Measurements from ENCODE around the gene ZNF611. TPM values are rescaled to one million over a fixed set of nuclear protein-coding genes. Genes with fewer than 3 reads are reported as not detected.
A peak's percentile ranks its signal among the peaks of the same experiment; 100 is the strongest.
"Not testable (repeated sequence)": the region's sequence is repeated elsewhere in the genome, so short reads cannot be mapped to it uniquely, and the experiment has no call there.

ZNF611 gene
- total and polyA plus RNA-seq, 3 experiments from 2014 or later: 21.9 to 44.5 (median 24.2) TPM

DNA sequence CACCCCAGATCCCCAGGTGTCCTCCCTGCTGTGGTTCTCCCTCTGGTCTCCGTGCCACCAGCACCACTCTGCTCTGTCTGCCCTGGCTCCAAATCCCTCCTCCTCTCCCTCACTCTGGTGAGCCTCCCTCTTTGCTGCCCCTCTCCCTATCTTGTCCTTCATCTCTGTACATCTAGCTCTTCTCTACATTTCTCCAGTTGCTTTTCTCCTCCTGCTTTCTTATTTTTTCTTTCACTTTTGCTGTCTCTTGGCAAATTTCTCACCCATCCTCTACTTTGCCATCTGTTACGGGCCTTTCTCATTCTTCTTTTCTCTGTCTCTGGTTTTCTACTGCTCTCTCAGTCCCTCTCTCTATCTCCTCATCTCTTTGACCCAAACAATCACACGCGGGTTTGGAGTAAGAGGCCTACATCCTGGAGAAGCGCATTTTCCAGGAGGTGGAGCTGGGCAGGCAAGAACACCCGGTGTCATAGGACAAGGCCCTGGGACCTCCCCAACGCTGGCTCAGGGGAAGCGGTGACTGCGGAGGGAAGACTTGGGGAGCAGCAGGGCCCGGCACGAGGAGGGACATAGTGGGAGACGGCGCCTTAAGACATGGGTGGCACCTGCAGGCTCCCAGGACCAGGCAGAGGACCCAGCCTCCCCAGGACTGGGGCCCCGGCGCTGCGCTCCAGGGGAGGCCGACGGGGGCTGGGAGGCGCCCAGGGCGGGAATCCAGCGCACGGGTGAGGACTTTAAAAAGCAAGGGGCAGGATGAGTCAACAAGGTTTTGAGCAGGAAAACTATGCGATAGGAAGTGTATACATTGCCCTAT lies 9.9 kb downstream of the ZNF611 start:
- POLR2A ChIA-PET: no interaction called here
- peak overlapping the region in 1 of 7 donors; percentile 24 for H3K4me3 Mint-ChIP-seq
- peaks cover 0 to 10% (median 2%) of the 10 kb centered on the region in 5 donors for H3K9me3 Mint-ChIP-seq

DNA sequence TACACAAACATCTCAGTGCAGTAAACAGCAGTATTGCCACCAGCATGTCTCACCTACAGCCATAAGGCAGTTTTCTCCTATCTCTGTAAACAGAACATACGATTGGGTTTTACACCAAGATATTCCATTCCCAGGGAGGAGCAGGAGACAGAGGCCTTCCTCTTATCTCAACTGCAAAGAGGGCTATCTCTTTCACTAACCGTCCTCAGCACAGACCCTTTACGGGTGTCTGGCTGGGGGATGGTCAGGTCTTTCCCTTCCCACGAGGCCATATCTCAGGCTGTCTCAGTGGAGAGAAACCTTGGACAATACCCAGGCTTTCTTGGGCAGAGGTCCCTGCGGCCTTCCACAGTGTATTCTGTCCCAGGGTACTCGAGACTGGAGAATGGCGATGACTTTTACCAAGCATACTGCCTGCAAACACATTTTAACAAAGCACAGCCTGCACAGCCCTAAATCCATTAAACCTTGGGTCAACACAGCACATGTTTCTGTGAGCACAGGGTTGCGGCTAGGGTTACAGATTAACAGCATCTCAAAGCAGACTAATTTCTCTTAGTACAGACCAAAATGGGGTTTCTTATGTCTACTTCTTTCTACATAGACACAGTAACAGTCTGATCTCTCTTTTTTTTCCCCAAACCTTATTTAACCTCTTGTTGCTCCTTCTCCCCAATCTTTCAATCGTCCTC lies 10.8 kb downstream of the ZNF611 start:
- POLR2A ChIA-PET: not testable (repeated sequence)

More for the DNA sequence above, 9.9 kb downstream of the ZNF611 start:
- Histone ChIP-seq H3K27ac (ENCODE audit: low read depth, low read length) (peak overlapping the region; percentile 59), H3K27me3 (ENCODE audit: insufficient read depth, low read length, poor library complexity, severe bottlenecking) (no peaks in the 10 kb centered on the region), H3K4me3 (ENCODE audit: low read length) (no peak overlapping the region), H3K9me3 (ENCODE audit: low read length) (no peaks in the 10 kb centered on the region), H3K4me1 (ENCODE audit: insufficient read depth, low read length) (no peaks in the 10 kb centered on the region), H3K36me3 (ENCODE audit: insufficient read depth, low read length) (peaks cover 25% of the 10 kb centered on the region)
- no peak for DNase-seq
- Mint-ChIP-seq H3K4me1 (peaks cover 8 to 12% (median 10%) of the 10 kb centered on the region in 3 donors), H3K27ac (peak overlapping the region in 4 of 8 donors; percentile 40 to 84 (median 56)), H3K27me3 (no peaks in the 10 kb centered on the region), H3K36me3 (peaks cover 25 to 79% (median 51%) of the 10 kb centered on the region in 3 donors)
- CTCF ChIA-PET: no interaction called here

DNA sequence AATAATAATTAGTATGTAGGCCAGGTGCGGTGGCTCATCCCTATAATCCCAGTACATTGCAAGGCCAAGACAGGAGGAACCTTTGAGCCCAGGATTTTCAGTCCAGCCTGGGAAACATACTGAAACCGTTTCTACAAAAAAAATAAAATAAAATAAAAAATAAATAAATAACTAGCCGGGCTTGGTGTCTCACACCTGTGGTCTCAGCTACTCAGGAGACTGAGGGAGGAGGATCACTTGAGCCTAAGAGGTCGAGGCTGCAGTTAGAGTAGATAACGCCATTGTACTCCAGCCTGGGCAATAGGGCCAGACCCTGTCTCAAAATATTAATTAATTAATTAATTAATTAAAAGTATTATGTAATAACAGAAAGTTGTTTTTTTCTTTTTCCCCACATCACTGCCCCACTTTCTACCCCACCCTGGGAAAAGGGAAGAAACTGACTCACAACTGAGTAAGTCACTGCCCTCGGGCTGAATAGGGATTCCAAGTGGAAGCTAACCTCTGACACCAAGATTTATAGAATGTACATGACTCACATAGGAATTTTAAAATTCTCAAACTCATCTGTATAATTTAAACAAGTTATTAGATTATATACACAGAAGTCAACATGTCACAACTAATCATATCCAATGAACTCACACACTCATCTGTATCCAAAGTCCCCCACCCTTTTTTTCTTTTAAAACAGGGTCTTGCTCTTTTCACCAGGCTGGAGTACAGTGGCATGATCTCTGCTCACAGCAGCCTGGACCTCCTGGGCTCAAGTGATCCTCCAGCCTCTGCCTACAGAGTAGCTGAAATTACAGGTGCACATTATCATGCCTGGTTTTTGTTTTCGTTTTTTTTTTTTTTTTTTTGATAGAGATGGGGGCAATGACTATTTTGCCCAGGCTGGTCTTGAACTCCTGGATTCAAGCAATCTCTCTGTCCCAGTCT lies 12.5 kb downstream of the ZNF611 start:
- no peaks in the 10 kb centered on the region for H3K27me3 ChIP-seq (ENCODE audit: insufficient read depth, low read length, poor library complexity, severe bottlenecking)
- no peaks in the 10 kb centered on the region for H3K4me1 ChIP-seq (ENCODE audit: insufficient read depth, low read length)
- POLR2A ChIA-PET: interaction anchor here (0.6 kb wide), 1 partner anchor 11 kb away, joined by 3 read pairs; no protein-coding TSS in a partner anchor
- no peak for DNase-seq
- H3K4me3 ChIP-seq (ENCODE audit: low read length): no peak overlapping the region
- Mint-ChIP-seq H3K27ac (peak overlapping the region in 2 of 8 donors; percentile 19 to 80), H3K27me3 (no peaks in the 10 kb centered on the region), H3K4me1 (peaks cover 0 to 13% (median 3%) of the 10 kb centered on the region in 3 donors), H3K36me3 (peaks cover 21 to 70% (median 47%) of the 10 kb centered on the region in 3 donors), H3K9me3 (peaks cover 0 to 14% (median 5%) of the 10 kb centered on the region in 5 donors), H3K4me3 (no peak overlapping the region)
- H3K9me3 ChIP-seq (ENCODE audit: low read length): no peaks in the 10 kb centered on the region
- no peak overlapping the region for H3K27ac ChIP-seq (ENCODE audit: low read depth, low read length)
- CTCF ChIA-PET: no interaction called here
- peaks cover 9% of the 10 kb centered on the region for H3K36me3 ChIP-seq (ENCODE audit: insufficient read depth, low read length)

More for the DNA sequence above, 10.8 kb downstream of the ZNF611 start:
- CTCF ChIA-PET; H3K27me3 Mint-ChIP-seq; H3K4me3 ChIP-seq (ENCODE audit: low read length); H3K4me3 Mint-ChIP-seq; H3K9me3 ChIP-seq (ENCODE audit: low read length); DNase-seq; H3K4me1 ChIP-seq (ENCODE audit: insufficient read depth, low read length); H3K27me3 ChIP-seq (ENCODE audit: insufficient read depth, low read length, poor library complexity, severe bottlenecking): not testable (repeated sequence)
- peaks cover 0 to 14% (median 5%) of the 10 kb centered on the region in 5 donors for H3K9me3 Mint-ChIP-seq
- Histone ChIP-seq H3K36me3 (ENCODE audit: insufficient read depth, low read length) (peaks cover 25% of the 10 kb centered on the region), H3K27ac (ENCODE audit: low read depth, low read length) (peak overlapping the region; percentile 59)
- H3K27ac Mint-ChIP-seq: peak overlapping the region in 5 of 8 donors; percentile 8 to 55 (median 40)
- H3K36me3 Mint-ChIP-seq: peaks cover 25 to 82% (median 51%) of the 10 kb centered on the region in 3 donors
- H3K4me1 Mint-ChIP-seq: peaks cover 5 to 11% (median 7%) of the 10 kb centered on the region in 3 donors

DNA sequence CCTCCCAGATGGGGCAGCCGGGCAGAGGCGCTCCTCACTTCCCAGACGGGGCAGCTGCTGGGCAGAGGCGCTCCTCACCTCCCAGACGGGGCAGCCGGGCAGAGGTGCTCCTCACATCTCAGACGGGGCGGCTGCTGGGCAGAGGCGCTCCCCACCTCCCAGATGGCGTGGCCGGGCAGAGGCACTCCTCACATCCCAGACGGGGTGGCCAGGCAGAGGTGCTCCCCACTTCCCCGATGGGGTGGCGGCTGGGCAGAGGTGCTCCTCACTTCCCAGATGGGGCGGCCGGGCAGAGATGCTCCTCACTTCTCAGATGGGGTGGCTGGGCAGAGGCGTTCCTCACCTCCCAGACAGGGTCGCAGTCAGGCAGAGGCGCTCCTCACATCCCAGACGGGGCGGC lies 14.3 kb downstream of the ZNF611 start:
- H3K27ac Mint-ChIP-seq; H3K27ac ChIP-seq (ENCODE audit: low read depth, low read length); H3K4me1 ChIP-seq (ENCODE audit: insufficient read depth, low read length); H3K4me3 Mint-ChIP-seq; H3K9me3 ChIP-seq (ENCODE audit: low read length); H3K27me3 ChIP-seq (ENCODE audit: insufficient read depth, low read length, poor library complexity, severe bottlenecking); H3K36me3 ChIP-seq (ENCODE audit: insufficient read depth, low read length); H3K4me3 ChIP-seq (ENCODE audit: low read length); POLR2A ChIA-PET; H3K27me3 Mint-ChIP-seq; CTCF ChIA-PET; DNase-seq: not testable (repeated sequence)
- H3K36me3 Mint-ChIP-seq: peaks cover 18 to 60% (median 43%) of the 10 kb centered on the region in 3 donors
- peaks cover 0 to 16% (median 5%) of the 10 kb centered on the region in 5 donors for H3K9me3 Mint-ChIP-seq
- H3K4me1 Mint-ChIP-seq: peaks cover 12 to 31% (median 18%) of the 10 kb centered on the region in 3 donors

GRCh38 chr19:52716522-52716921 lies 18.3 kb downstream of the ZNF611 start:
- peaks cover 17 to 60% (median 46%) of the 10 kb centered on the region in 3 donors for H3K36me3 Mint-ChIP-seq
- peak overlapping the region in 1 of 7 donors; percentile 32 for H3K4me3 Mint-ChIP-seq
- CTCF ChIA-PET: no interaction called here
- no peak for DNase-seq
- H3K9me3 Mint-ChIP-seq: peaks cover 0 to 14% (median 2%) of the 10 kb centered on the region in 5 donors
- no peak overlapping the region for H3K4me3 ChIP-seq (ENCODE audit: low read length)
- H3K27ac ChIP-seq (ENCODE audit: low read depth, low read length): no peak overlapping the region
- H3K9me3 ChIP-seq (ENCODE audit: low read length): no peaks in the 10 kb centered on the region
- POLR2A ChIA-PET: no interaction called here
- H3K4me1 Mint-ChIP-seq: peaks cover 21 to 39% (median 28%) of the 10 kb centered on the region in 3 donors
- no peaks in the 10 kb centered on the region for H3K27me3 ChIP-seq (ENCODE audit: insufficient read depth, low read length, poor library complexity, severe bottlenecking)
- peak overlapping the region; percentile 57 to 94 (median 87) for H3K27ac Mint-ChIP-seq
- peaks cover 3% of the 10 kb centered on the region for H3K4me1 ChIP-seq (ENCODE audit: insufficient read depth, low read length)
- peaks cover 13% of the 10 kb centered on the region for H3K36me3 ChIP-seq (ENCODE audit: insufficient read depth, low read length)
- no peaks in the 10 kb centered on the region for H3K27me3 Mint-ChIP-seq

GRCh38 chr19:52715902-52716301 lies 18.9 kb downstream of the ZNF611 start:
- H3K27ac ChIP-seq (ENCODE audit: low read depth, low read length); H3K27me3 Mint-ChIP-seq; POLR2A ChIA-PET; H3K4me3 ChIP-seq (ENCODE audit: low read length); H3K4me1 ChIP-seq (ENCODE audit: insufficient read depth, low read length); H3K9me3 ChIP-seq (ENCODE audit: low read length); H3K27me3 ChIP-seq (ENCODE audit: insufficient read depth, low read length, poor library complexity, severe bottlenecking); CTCF ChIA-PET: not testable (repeated sequence)
- H3K36me3 ChIP-seq (ENCODE audit: insufficient read depth, low read length): peaks cover 13% of the 10 kb centered on the region
- peak in 4 of 5 donors; percentile 13 to 59 (median 32) for DNase-seq
- Mint-ChIP-seq H3K4me1 (peaks cover 21 to 42% (median 28%) of the 10 kb centered on the region in 3 donors), H3K27ac (peak overlapping the region; percentile 57 to 94 (median 87)), H3K4me3 (peak overlapping the region in 3 of 7 donors; percentile 14 to 49 (median 45)), H3K9me3 (peaks cover 0 to 17% (median 2%) of the 10 kb centered on the region in 5 donors), H3K36me3 (peaks cover 21 to 60% (median 46%) of the 10 kb centered on the region in 3 donors)

DNA sequence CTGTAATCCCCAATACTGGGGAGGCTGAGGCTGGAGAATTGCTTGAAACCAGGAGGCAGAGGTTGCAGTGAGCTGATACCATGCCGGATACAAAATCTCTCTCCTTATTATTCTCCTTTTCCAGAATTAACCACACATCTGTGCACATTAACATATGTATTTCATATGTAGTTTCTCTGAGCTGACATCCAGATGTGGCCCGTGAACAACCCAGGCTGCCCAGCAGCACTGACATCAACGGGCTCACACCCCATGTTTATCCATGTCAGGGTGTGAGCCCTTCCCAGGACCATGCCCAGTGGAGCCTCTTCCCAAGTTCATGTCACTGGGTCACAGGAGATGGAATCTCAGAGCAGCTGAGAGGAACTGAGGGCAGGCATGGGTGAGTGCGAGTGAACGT lies 19.5 kb downstream of the ZNF611 start:
- Mint-ChIP-seq H3K9me3 (peaks cover 0 to 21% (median 2%) of the 10 kb centered on the region in 5 donors), H3K27ac (peak overlapping the region; percentile 57 to 94 (median 87)), H3K4me3 (peak overlapping the region in 3 of 7 donors; percentile 14 to 49 (median 19)), H3K4me1 (peaks cover 21 to 42% (median 28%) of the 10 kb centered on the region in 3 donors), H3K36me3 (peaks cover 24 to 62% (median 48%) of the 10 kb centered on the region in 3 donors)
- H3K36me3 ChIP-seq (ENCODE audit: insufficient read depth, low read length): peaks cover 14% of the 10 kb centered on the region
- H3K4me3 ChIP-seq (ENCODE audit: low read length); H3K27me3 ChIP-seq (ENCODE audit: insufficient read depth, low read length, poor library complexity, severe bottlenecking); DNase-seq; H3K4me1 ChIP-seq (ENCODE audit: insufficient read depth, low read length); POLR2A ChIA-PET; H3K27me3 Mint-ChIP-seq; H3K9me3 ChIP-seq (ENCODE audit: low read length); H3K27ac ChIP-seq (ENCODE audit: low read depth, low read length): not testable (repeated sequence)
- CTCF ChIA-PET: interaction anchor here (0.6 kb wide), 1 partner anchor 526 kb away, joined by 3 read pairs; no protein-coding TSS in a partner anchor

Measured in CD8-positive, alpha-beta memory T cell (primary cell).